ENCODE results near the gene ADAMTS7.
"Not testable (repeated sequence)": the region's sequence is repeated elsewhere in the genome, so short reads cannot be mapped to it uniquely, and the experiment has no call there.

ADAMTS7 gene

GRCh38 chr15:78739206-78739605 is 72.1 kb downstream of the ADAMTS7 start:
- no peak overlapping the region for H4K8ac ChIP-seq (ENCODE audit: low read depth, low read length)
- H2AK5ac ChIP-seq (ENCODE audit: low read depth, low read length), result no peak overlapping the region
- DNase-seq (ENCODE audit: low spot score), result no peak
- H3K27ac ChIP-seq (replicated peaks; ENCODE audit: low read length), result no peak overlapping the region
- WGBS, 2 donors (ENCODE audit: extremely low coverage in 2 of 2, insufficient read length in 2 of 2, insufficient replicate concordance in 1 of 2), result no CpG with 5 or more reads among the region's 9 CpGs
- H3K4me1 ChIP-seq (ENCODE audit: control insufficient read depth in 2 of 2, insufficient read depth in 1 of 2, low read depth in 1 of 2, low read length in 2 of 2), result peaks cover 0 to 3% of the 10 kb centered on the region in 2 donors
- no peak overlapping the region for H2BK15ac ChIP-seq (ENCODE audit: low read length)
- H3K18ac ChIP-seq (ENCODE audit: low read length), result peak overlapping the region; percentile 48
- H3K4me2 ChIP-seq (ENCODE audit: insufficient read depth, low read length, poor library complexity, severe bottlenecking), result no peak overlapping the region
- H3K27me3 ChIP-seq (ENCODE audit: control insufficient read depth in 3 of 3, insufficient read depth in 3 of 3, low read depth in 1 of 3, low read length in 3 of 3), result peaks cover 0 to 28% (median 0%) of the 10 kb centered on the region in 3 experiments
- H3K14ac ChIP-seq (ENCODE audit: low read length), result peak overlapping the region; percentile 6
- H2BK5ac ChIP-seq (ENCODE audit: low read length), result peak overlapping the region; percentile 39
- no peak overlapping the region for H4K91ac ChIP-seq (ENCODE audit: low read depth, low read length, poor library complexity)
- no peaks in the 10 kb centered on the region for H3K79me1 ChIP-seq (ENCODE audit: low read depth, low read length)
- H3K36me3 ChIP-seq (replicated peaks in 1 of 2; ENCODE audit: control insufficient read depth in 2 of 2, insufficient read depth in 2 of 2, low read length in 2 of 2), result no peaks in the 10 kb centered on the region
- no peak overlapping the region for H2AFZ ChIP-seq (ENCODE audit: low read length)
- no peak overlapping the region for H3K23ac ChIP-seq (ENCODE audit: low read depth, low read length, poor library complexity)
- H2BK120ac ChIP-seq (ENCODE audit: low read depth, low read length), result no peak overlapping the region
- no peak overlapping the region for H2BK12ac ChIP-seq (ENCODE audit: low read length)
- H3K9ac ChIP-seq (ENCODE audit: low read depth, low read length, poor library complexity), result no peak overlapping the region
- H3K4me3 ChIP-seq (ENCODE audit: low read length in 2 of 2), result no peak overlapping the region
- H3K4ac ChIP-seq (ENCODE audit: low read length), result no peak overlapping the region
- no peaks in the 10 kb centered on the region for H3K9me3 ChIP-seq (replicated peaks in 1 of 2; ENCODE audit: control insufficient read depth in 2 of 2, insufficient read depth in 1 of 2, low read depth in 1 of 2, low read length in 2 of 2)

DNA sequence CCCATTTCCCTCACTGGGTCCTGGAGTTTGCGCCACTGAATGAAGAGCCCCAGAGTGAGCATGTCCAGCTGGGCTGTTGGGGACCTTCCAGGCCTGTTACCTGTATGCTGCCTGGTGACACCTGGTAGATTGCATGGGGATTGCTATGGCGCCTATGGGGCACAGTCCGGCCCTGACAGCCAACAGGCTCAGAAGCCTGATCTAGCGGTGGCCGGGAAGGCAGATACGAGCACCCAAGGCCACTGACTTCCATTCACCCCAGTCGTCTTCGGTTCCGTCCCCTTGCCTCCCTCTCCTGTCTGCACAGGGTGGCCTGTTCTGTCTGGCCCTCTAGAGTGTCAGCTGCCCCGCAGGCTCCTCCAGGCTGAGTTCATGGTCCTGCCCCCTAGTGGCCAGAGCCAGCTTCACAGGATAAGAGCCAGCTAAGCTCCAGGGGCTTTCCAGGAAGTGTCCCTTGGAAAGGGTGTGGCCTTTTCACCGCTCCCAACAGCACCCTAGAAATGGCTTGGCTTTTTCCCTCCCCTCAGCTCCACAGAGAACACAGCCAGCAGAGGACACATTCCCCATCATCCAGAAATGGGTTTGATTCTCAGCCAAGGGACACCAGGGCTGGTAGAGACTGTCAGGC is 73.2 kb downstream of the ADAMTS7 start:
- H4K91ac ChIP-seq (ENCODE audit: low read depth, low read length, poor library complexity); H3K23ac ChIP-seq (ENCODE audit: low read depth, low read length, poor library complexity); H3K4me1 ChIP-seq (ENCODE audit: control insufficient read depth in 2 of 2, insufficient read depth in 1 of 2, low read depth in 1 of 2, low read length in 2 of 2); H2BK120ac ChIP-seq (ENCODE audit: low read depth, low read length); H2AK5ac ChIP-seq (ENCODE audit: low read depth, low read length); H4K8ac ChIP-seq (ENCODE audit: low read depth, low read length); H2BK12ac ChIP-seq (ENCODE audit: low read length); H3K27ac ChIP-seq (replicated peaks; ENCODE audit: low read length); H2BK15ac ChIP-seq (ENCODE audit: low read length); H3K4me2 ChIP-seq (ENCODE audit: insufficient read depth, low read length, poor library complexity, severe bottlenecking); H2BK5ac ChIP-seq (ENCODE audit: low read length); H3K18ac ChIP-seq (ENCODE audit: low read length); H3K14ac ChIP-seq (ENCODE audit: low read length); H3K79me1 ChIP-seq (ENCODE audit: low read depth, low read length); H3K9ac ChIP-seq (ENCODE audit: low read depth, low read length, poor library complexity); H3K4me3 ChIP-seq (ENCODE audit: low read length in 2 of 2); H3K4ac ChIP-seq (ENCODE audit: low read length); H3K9me3 ChIP-seq (replicated peaks in 1 of 2; ENCODE audit: control insufficient read depth in 2 of 2, insufficient read depth in 1 of 2, low read depth in 1 of 2, low read length in 2 of 2); H3K36me3 ChIP-seq (replicated peaks in 1 of 2; ENCODE audit: control insufficient read depth in 2 of 2, insufficient read depth in 2 of 2, low read length in 2 of 2): not testable (repeated sequence)
- peaks cover 0 to 33% (median 0%) of the 10 kb centered on the region in 3 experiments for H3K27me3 ChIP-seq (ENCODE audit: control insufficient read depth in 3 of 3, insufficient read depth in 3 of 3, low read depth in 1 of 3, low read length in 3 of 3)
- peak; percentile 48 for DNase-seq (ENCODE audit: low spot score)
- WGBS, 2 donors (ENCODE audit: extremely low coverage in 2 of 2, insufficient read length in 2 of 2, insufficient replicate concordance in 1 of 2), result no CpG with 5 or more reads among the region's 11 CpGs
- H2AFZ ChIP-seq (ENCODE audit: low read length), result peak overlapping the region; percentile 45

DNA sequence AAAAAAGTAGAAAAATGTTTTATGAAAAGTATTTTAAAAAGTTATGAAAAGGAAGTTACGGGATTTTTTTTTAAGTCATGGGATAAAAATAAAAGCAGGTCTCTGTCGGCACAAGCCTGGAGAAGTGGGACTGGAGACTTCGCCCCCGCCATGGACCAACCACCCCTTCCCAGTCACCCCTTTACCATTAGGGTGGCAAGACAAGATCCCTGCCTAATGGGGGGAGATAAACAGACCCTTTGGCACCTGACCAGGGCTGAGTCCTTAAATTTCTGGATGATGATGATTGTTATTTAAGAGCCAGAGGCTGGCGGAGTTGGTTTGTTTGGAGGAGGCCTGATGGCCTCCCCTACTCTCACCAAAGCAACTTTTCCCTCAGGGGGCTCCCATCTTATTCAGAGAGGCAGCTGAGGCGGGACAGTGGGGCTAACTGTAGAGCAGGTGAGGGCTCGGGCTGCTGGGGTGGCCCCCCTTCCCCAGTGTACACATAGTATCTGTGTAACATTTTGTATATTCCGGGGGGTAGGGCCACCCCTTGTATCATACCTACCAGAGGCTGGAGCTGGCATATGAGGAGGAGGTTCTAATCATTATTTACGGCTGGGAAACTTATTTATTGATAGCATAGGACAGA is 74.0 kb downstream of the ADAMTS7 start:
- no peak overlapping the region for H2BK12ac ChIP-seq (ENCODE audit: low read length)
- no peak overlapping the region for H3K4ac ChIP-seq (ENCODE audit: low read length)
- H2AFZ ChIP-seq (ENCODE audit: low read length), result no peak overlapping the region
- H3K27me3 ChIP-seq (ENCODE audit: control insufficient read depth in 3 of 3, insufficient read depth in 3 of 3, low read depth in 1 of 3, low read length in 3 of 3), result peaks cover 0 to 38% (median 0%) of the 10 kb centered on the region in 3 experiments
- no peaks in the 10 kb centered on the region for H3K79me1 ChIP-seq (ENCODE audit: low read depth, low read length)
- H3K9ac ChIP-seq (ENCODE audit: low read depth, low read length, poor library complexity), result no peak overlapping the region
- H3K18ac ChIP-seq (ENCODE audit: low read length), result no peak overlapping the region
- WGBS, 2 donors (ENCODE audit: extremely low coverage in 2 of 2, insufficient read length in 2 of 2, insufficient replicate concordance in 1 of 2), result 100% methylated on average over 1 of the region's 9 CpGs
- H4K91ac ChIP-seq (ENCODE audit: low read depth, low read length, poor library complexity), result no peak overlapping the region
- no peak for DNase-seq (ENCODE audit: low spot score)
- no peak overlapping the region for H3K27ac ChIP-seq (replicated peaks; ENCODE audit: low read length)
- peaks cover 0 to 3% of the 10 kb centered on the region in 2 donors for H3K4me1 ChIP-seq (ENCODE audit: control insufficient read depth in 2 of 2, insufficient read depth in 1 of 2, low read depth in 1 of 2, low read length in 2 of 2)
- H3K9me3 ChIP-seq (replicated peaks in 1 of 2; ENCODE audit: control insufficient read depth in 2 of 2, insufficient read depth in 1 of 2, low read depth in 1 of 2, low read length in 2 of 2), result no peaks in the 10 kb centered on the region
- H3K14ac ChIP-seq (ENCODE audit: low read length), result no peak overlapping the region
- no peak overlapping the region for H2BK120ac ChIP-seq (ENCODE audit: low read depth, low read length)
- H2BK15ac ChIP-seq (ENCODE audit: low read length), result no peak overlapping the region
- H3K36me3 ChIP-seq (replicated peaks in 1 of 2; ENCODE audit: control insufficient read depth in 2 of 2, insufficient read depth in 2 of 2, low read length in 2 of 2), result no peaks in the 10 kb centered on the region
- H4K8ac ChIP-seq (ENCODE audit: low read depth, low read length), result no peak overlapping the region
- no peak overlapping the region for H3K23ac ChIP-seq (ENCODE audit: low read depth, low read length, poor library complexity)
- H2BK5ac ChIP-seq (ENCODE audit: low read length), result no peak overlapping the region
- no peak overlapping the region for H3K4me3 ChIP-seq (ENCODE audit: low read length in 2 of 2)
- no peak overlapping the region for H3K4me2 ChIP-seq (ENCODE audit: insufficient read depth, low read length, poor library complexity, severe bottlenecking)
- no peak overlapping the region for H2AK5ac ChIP-seq (ENCODE audit: low read depth, low read length)

DNA sequence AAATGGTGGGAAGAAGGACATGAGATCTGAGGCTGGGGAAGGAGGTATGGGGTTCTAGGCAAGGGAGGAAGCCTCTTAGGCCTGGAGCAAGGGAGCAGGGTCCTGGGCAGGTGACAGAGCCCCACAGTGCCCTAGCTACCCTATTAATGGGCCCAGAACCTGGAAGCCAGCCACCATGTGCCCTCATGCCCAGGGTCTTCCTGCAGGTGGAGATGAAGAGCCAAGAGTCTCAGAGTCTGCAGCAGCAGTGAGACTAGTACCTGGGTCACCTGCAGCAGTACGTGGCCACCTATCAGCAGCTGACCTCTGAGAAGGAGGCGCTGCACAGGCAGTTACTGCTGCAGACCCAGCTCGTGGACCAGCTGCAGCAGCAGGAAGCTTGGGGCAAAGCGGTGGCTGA is 75.0 kb downstream of the ADAMTS7 start:
- not testable (repeated sequence) for H2AFZ ChIP-seq (ENCODE audit: low read length)

More for the DNA sequence above, 75.0 kb downstream of the ADAMTS7 start:
- not testable (repeated sequence) for H3K14ac ChIP-seq (ENCODE audit: low read length); H3K23ac ChIP-seq (ENCODE audit: low read depth, low read length, poor library complexity); H3K4me1 ChIP-seq (ENCODE audit: control insufficient read depth in 2 of 2, insufficient read depth in 1 of 2, low read depth in 1 of 2, low read length in 2 of 2); H2BK5ac ChIP-seq (ENCODE audit: low read length); H3K18ac ChIP-seq (ENCODE audit: low read length); H2BK120ac ChIP-seq (ENCODE audit: low read depth, low read length); H3K4me3 ChIP-seq (ENCODE audit: low read length in 2 of 2); H2BK15ac ChIP-seq (ENCODE audit: low read length); H3K36me3 ChIP-seq (replicated peaks in 1 of 2; ENCODE audit: control insufficient read depth in 2 of 2, insufficient read depth in 2 of 2, low read length in 2 of 2); H2AK5ac ChIP-seq (ENCODE audit: low read depth, low read length); H3K4me2 ChIP-seq (ENCODE audit: insufficient read depth, low read length, poor library complexity, severe bottlenecking); H4K8ac ChIP-seq (ENCODE audit: low read depth, low read length); DNase-seq (ENCODE audit: low spot score); H2BK12ac ChIP-seq (ENCODE audit: low read length); H3K4ac ChIP-seq (ENCODE audit: low read length); H3K9me3 ChIP-seq (replicated peaks in 1 of 2; ENCODE audit: control insufficient read depth in 2 of 2, insufficient read depth in 1 of 2, low read depth in 1 of 2, low read length in 2 of 2); H4K91ac ChIP-seq (ENCODE audit: low read depth, low read length, poor library complexity); H3K9ac ChIP-seq (ENCODE audit: low read depth, low read length, poor library complexity); H3K79me1 ChIP-seq (ENCODE audit: low read depth, low read length); H3K27ac ChIP-seq (replicated peaks; ENCODE audit: low read length)
- H3K27me3 ChIP-seq (ENCODE audit: control insufficient read depth in 3 of 3, insufficient read depth in 3 of 3, low read depth in 1 of 3, low read length in 3 of 3), result peaks cover 0 to 46% (median 0%) of the 10 kb centered on the region in 3 experiments
- WGBS, 2 donors (ENCODE audit: extremely low coverage in 2 of 2, insufficient read length in 2 of 2, insufficient replicate concordance in 1 of 2), result no CpG with 5 or more reads among the region's 4 CpGs
